Neural progenitor cell (in vitro differentiated cells): Measurements from ENCODE around the gene CDH13. TPM values are rescaled to one million over a fixed set of nuclear protein-coding genes. Genes with fewer than 3 reads are reported as not detected.

ENCODE experiments used
- DNase-seq: peaks from one replicate; pipeline ENCODE4 v3.0.0-alpha.2; 2016; ENCODE audit warnings: low spot score
- H2AFZ ChIP-seq: fragments of 200-600 bp; sonication (generic); replicated peaks from 2 replicates; pipeline ENCODE4 v1.6.1; 2016; ENCODE audit warnings: antibody characterized with exemption
- H3F3A ChIP-seq: fragments of 200-600 bp; sonication (generic); 2 replicates; pipeline ENCODE4 v1.6.1; 2016; ENCODE audit warnings: antibody characterized with exemption, low read depth
- H3K27ac ChIP-seq: fragments of 200-600 bp; sonication (generic); 2 replicates; pipeline ENCODE4 v1.5.1; 2016; ENCODE audit warnings: mild to moderate bottlenecking
- H3K27me3 ChIP-seq: fragments of 200-600 bp; sonication (generic); 2 replicates; pipeline ENCODE4 v1.6.1; 2016; ENCODE audit warnings: mild to moderate bottlenecking, moderate library complexity
- H3K36me3 ChIP-seq: fragments of 200-600 bp; sonication (generic); 2 replicates; pipeline ENCODE4 v1.5.1; 2016
- H3K4me1 ChIP-seq: fragments of 200-600 bp; sonication (generic); 2 replicates; pipeline ENCODE4 v1.6.1; 2016; ENCODE audit warnings: mixed run types
- H3K4me2 ChIP-seq: fragments of 200-600 bp; sonication (generic); 2 replicates; pipeline ENCODE4 v1.6.1; 2016
- H3K4me3 ChIP-seq: fragments of 200-600 bp; sonication (generic); 2 replicates; pipeline ENCODE4 v1.5.1; 2016
- H3K79me2 ChIP-seq: fragments of 200-600 bp; sonication (generic); 2 replicates; pipeline ENCODE4 v1.6.1; 2016; ENCODE audit warnings: low read depth
- H3K9ac ChIP-seq: fragments of 200-600 bp; sonication (generic); 2 replicates; pipeline ENCODE4 v1.6.1; 2016
- H3K9me3 ChIP-seq: fragments of 200-600 bp; sonication (generic); 2 replicates; pipeline ENCODE4 v1.5.1; 2016; ENCODE audit warnings: low read depth
- H4K20me1 ChIP-seq: fragments of 200-600 bp; sonication (generic); 2 replicates; pipeline ENCODE4 v1.6.1; 2016; ENCODE audit warnings: low read depth
- H3K27ac Mint-ChIP-seq: 3 replicates; pipeline ENCODE4 v1.8.0; 2021; ENCODE audit warnings: mixed read lengths
- H3K27me3 Mint-ChIP-seq: 2 replicates; pipeline ENCODE4 v1.8.0; 2022; ENCODE audit warnings: low read depth, mild to moderate bottlenecking, inconsistent platforms, moderate library complexity, mixed read lengths; ENCODE audit not compliant: insufficient read depth
- H3K36me3 Mint-ChIP-seq: 3 replicates; pipeline ENCODE4 v1.8.0; 2021; ENCODE audit warnings: mixed read lengths
- H3K4me1 Mint-ChIP-seq: 3 replicates; pipeline ENCODE4 v1.8.0; 2021; ENCODE audit warnings: mixed read lengths
- H3K4me3 Mint-ChIP-seq: 3 replicates; pipeline ENCODE4 v1.8.0; 2021; ENCODE audit warnings: mild to moderate bottlenecking, moderate library complexity, mixed read lengths
- H3K9me3 Mint-ChIP-seq: 3 replicates; pipeline ENCODE4 v1.8.0; 2020; ENCODE audit warnings: mixed read lengths
- CTCF ChIP-seq: fragments of 200-600 bp; sonication (generic); IDR thresholded peaks from 2 replicates; pipeline ENCODE4 v1.5.1; 2017; ENCODE audit warnings: antibody characterized with exemption, mild to moderate bottlenecking
- EZH2 ChIP-seq: fragments of 200-600 bp; sonication (generic); IDR thresholded peaks from 2 replicates; pipeline ENCODE4 v1.6.1; 2017; ENCODE audit warnings: antibody characterized with exemption, mild to moderate bottlenecking, moderate library complexity
- EZH2phosphoT487 ChIP-seq: fragments of 200-600 bp; sonication (generic); IDR thresholded peaks from 2 replicates; pipeline ENCODE4 v1.6.1; 2017; ENCODE audit warnings: antibody characterized with exemption
- total RNA-seq: library from RNA; depleted of rRNA; stranded (reverse); fragments of >200 nt; gene quantifications from 2 replicates; pipeline ENCODE4 v1.2.3, GENCODE V29; 2015; ENCODE audit warnings: low replicate concordance

Gene CDH13
- total RNA-seq, 1 donor from 2014 or later: 3.0 TPM

GRCh38 chr16:83160287-83161020, 533.7 kb downstream of the CDH13 start:
- Mint-ChIP-seq H3K9me3 (no peaks in the 10 kb centered on the region), H3K4me1 (peaks cover 3% of the 10 kb centered on the region), H3K27ac (no peak overlapping the region), H3K4me3 (no peak overlapping the region), H3K36me3 (no peaks in the 10 kb centered on the region), H3K27me3 (peaks cover 5% of the 10 kb centered on the region)
- Histone ChIP-seq H3K4me2 (no peak overlapping the region), H2AFZ (no peak overlapping the region), H3K36me3 (no peaks in the 10 kb centered on the region), H3K79me2 (no peaks in the 10 kb centered on the region), H3K9ac (no peak overlapping the region), H4K20me1 (no peaks in the 10 kb centered on the region), H3K4me1 (no peaks in the 10 kb centered on the region), H3F3A (no peaks in the 10 kb centered on the region), H3K27ac (no peak overlapping the region), H3K27me3 (no peaks in the 10 kb centered on the region), H3K9me3 (no peaks in the 10 kb centered on the region), H3K4me3 (no peak overlapping the region)
- no peak for DNase-seq
- TF ChIP-seq EZH2 (no peak), EZH2phosphoT487 (no peak), CTCF (no peak)

- Mint-ChIP-seq H3K4me3 (no peak overlapping the region), H3K9me3 (no peaks in the 10 kb centered on the region), H3K36me3 (no peaks in the 10 kb centered on the region), H3K27ac (no peak overlapping the region), H3K27me3 (peaks cover 5% of the 10 kb centered on the region), H3K4me1 (peaks cover 3% of the 10 kb centered on the region)
- H3K9ac ChIP-seq: no peak overlapping the region
- H3F3A ChIP-seq: no peaks in the 10 kb centered on the region
- no peak overlapping the region for H3K4me3 ChIP-seq
- H3K79me2 ChIP-seq: no peaks in the 10 kb centered on the region
- H4K20me1 ChIP-seq: no peaks in the 10 kb centered on the region
- H3K27ac ChIP-seq: no peak overlapping the region
- H3K9me3 ChIP-seq: no peaks in the 10 kb centered on the region
- DNase-seq: no peak
- TF ChIP-seq EZH2 (no peak), EZH2phosphoT487 (no peak), CTCF (no peak)
- H3K27me3 ChIP-seq: no peaks in the 10 kb centered on the region
- no peak overlapping the region for H3K4me2 ChIP-seq
- no peaks in the 10 kb centered on the region for H3K36me3 ChIP-seq
- H3K4me1 ChIP-seq: no peaks in the 10 kb centered on the region
- no peak overlapping the region for H2AFZ ChIP-seq
These were observed 536.0 kb downstream of the CDH13 start for GRCh38 chr16:83162791-83163190.

- no peaks in the 10 kb centered on the region for H3K36me3 ChIP-seq
- Mint-ChIP-seq H3K27ac (no peak overlapping the region), H3K4me1 (peaks cover 3% of the 10 kb centered on the region), H3K9me3 (no peaks in the 10 kb centered on the region), H3K4me3 (no peak overlapping the region), H3K36me3 (no peaks in the 10 kb centered on the region), H3K27me3 (peaks cover 5% of the 10 kb centered on the region)
- TF ChIP-seq EZH2 (no peak), CTCF (no peak), EZH2phosphoT487 (no peak)
- DNase-seq: no peak
- H3K4me1 ChIP-seq: no peaks in the 10 kb centered on the region
- H3K27ac ChIP-seq: no peak overlapping the region
- no peak overlapping the region for H3K4me3 ChIP-seq
- H4K20me1 ChIP-seq: no peaks in the 10 kb centered on the region
- no peak overlapping the region for H2AFZ ChIP-seq
- no peak overlapping the region for H3K9ac ChIP-seq
- no peaks in the 10 kb centered on the region for H3K79me2 ChIP-seq
- H3K9me3 ChIP-seq: no peaks in the 10 kb centered on the region
- no peaks in the 10 kb centered on the region for H3F3A ChIP-seq
- no peaks in the 10 kb centered on the region for H3K27me3 ChIP-seq
- no peak overlapping the region for H3K4me2 ChIP-seq
These were observed 538.0 kb downstream of the CDH13 start for GRCh38 chr16:83164816-83165215.
